ENCODE results near the gene SCIN.
A peak's percentile ranks its signal among the peaks of the same experiment; 100 is the strongest.

Gene SCIN

DNA sequence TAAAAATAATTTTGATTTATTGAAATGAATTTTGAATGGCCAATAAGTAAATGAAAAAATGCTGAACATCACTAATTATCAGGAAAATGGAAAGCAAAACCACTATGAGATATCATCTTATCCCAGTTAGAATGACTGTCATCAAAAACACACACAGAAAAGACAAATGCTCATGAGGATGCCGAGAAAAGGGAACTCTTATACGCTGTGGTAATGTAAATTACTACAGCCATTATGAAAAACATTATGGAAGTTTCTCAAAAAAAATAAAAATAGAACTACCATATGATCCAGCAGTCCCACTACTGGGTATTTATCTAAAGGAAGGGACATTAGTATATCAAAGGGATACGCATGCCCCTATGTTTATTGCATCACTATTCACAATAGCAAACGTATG lies 15.8 kb downstream of the SCIN start:
- H3K79me1 ChIP-seq (ENCODE audit: low read length): peaks cover 6% of the 10 kb centered on the region
- no peaks in the 10 kb centered on the region for H3K79me2 ChIP-seq (ENCODE audit: control insufficient read depth, insufficient read depth, low read length, poor library complexity)
- DNase-seq: no peak
- no peak overlapping the region for H3K27ac ChIP-seq (ENCODE audit: low read depth, low read length)
- H2AFZ ChIP-seq (ENCODE audit: insufficient read depth, low read length, poor library complexity): no peak overlapping the region
- H3K4me1 ChIP-seq (ENCODE audit: control insufficient read depth in 1 of 2, insufficient read depth in 2 of 2, low read length in 2 of 2): peaks cover 0 to 15% of the 10 kb centered on the region in 2 experiments
- no peaks in the 10 kb centered on the region for H3K9me3 ChIP-seq (ENCODE audit: insufficient read depth, low read depth, low read length)
- H3K23ac ChIP-seq (ENCODE audit: low read length): no peak overlapping the region
- H2BK5ac ChIP-seq (ENCODE audit: low read depth, low read length, poor library complexity): no peak overlapping the region
- H2BK120ac ChIP-seq (ENCODE audit: insufficient read depth, low read length, poor library complexity): no peak overlapping the region
- no peaks in the 10 kb centered on the region for H3K36me3 ChIP-seq (ENCODE audit: control insufficient read depth in 1 of 2, insufficient read depth in 2 of 2, low read length in 2 of 2)
- no peak overlapping the region for H2AK5ac ChIP-seq (ENCODE audit: low read length)
- no peak overlapping the region for H3K9ac ChIP-seq (ENCODE audit: low read length)
- H3K14ac ChIP-seq (ENCODE audit: low read length): no peak overlapping the region
- no peak overlapping the region for H2BK12ac ChIP-seq (ENCODE audit: low read length)
- no peaks in the 10 kb centered on the region for H3K27me3 ChIP-seq (ENCODE audit: insufficient read depth, low read length)
- H3K18ac ChIP-seq (ENCODE audit: low read length): no peak overlapping the region
- no CpG with 5 or more reads among the region's 4 CpGs for WGBS (ENCODE audit: extremely low coverage, insufficient coverage, insufficient read length)
- no peak overlapping the region for H3K4me2 ChIP-seq (ENCODE audit: low read length)
- H3K4me3 ChIP-seq (ENCODE audit: low read depth, low read length): no peak overlapping the region
- H3K4ac ChIP-seq (ENCODE audit: low read depth, low read length): no peak overlapping the region
- no peak overlapping the region for H4K8ac ChIP-seq (ENCODE audit: low read depth, low read length)
- H4K91ac ChIP-seq (ENCODE audit: low read depth, low read length): no peak overlapping the region
- H4K12ac ChIP-seq (ENCODE audit: low read depth, low read length): no peak overlapping the region

DNA sequence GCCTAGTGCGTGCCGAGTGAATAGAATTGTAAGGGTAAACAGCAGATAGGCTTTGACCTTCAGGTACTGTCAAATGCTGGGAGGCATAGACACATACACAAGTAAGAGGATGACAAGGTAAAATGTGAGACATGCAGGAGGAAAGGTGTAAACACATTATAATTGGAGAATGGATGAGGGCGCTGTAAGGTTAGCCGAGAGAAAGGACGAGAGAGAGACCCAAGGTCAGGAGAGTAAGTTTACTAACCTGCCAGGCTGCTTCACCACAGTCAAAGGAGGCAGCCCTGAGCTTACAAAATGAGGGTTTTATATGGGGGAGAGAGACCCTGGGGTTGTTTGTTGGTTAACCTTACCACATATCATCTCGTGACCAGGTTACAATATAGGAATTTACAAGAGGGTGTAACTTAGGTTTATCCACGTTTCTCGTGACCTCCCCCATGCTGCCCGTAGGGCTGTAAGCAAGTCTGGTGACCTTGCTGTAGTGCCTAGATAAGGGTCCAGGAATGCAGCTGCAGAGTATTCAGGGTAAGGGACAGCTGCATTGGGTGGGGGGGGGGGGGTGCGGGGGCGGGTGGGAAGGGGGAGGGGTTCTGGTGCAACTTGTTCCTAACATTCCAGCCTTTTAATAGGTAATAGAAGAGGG lies 17.9 kb downstream of the SCIN start:
- Histone ChIP-seq H3K4me3 (ENCODE audit: low read depth, low read length) (no peak overlapping the region), H4K8ac (ENCODE audit: low read depth, low read length) (peak overlapping the region; percentile 37), H3K23ac (ENCODE audit: low read length) (no peak overlapping the region), H3K4me1 (ENCODE audit: control insufficient read depth in 1 of 2, insufficient read depth in 2 of 2, low read length in 2 of 2) (peaks cover 0 to 15% of the 10 kb centered on the region in 2 experiments), H2BK5ac (ENCODE audit: low read depth, low read length, poor library complexity) (peak overlapping the region; percentile 46), H3K79me1 (ENCODE audit: low read length) (peaks cover 6% of the 10 kb centered on the region), H4K91ac (ENCODE audit: low read depth, low read length) (peak overlapping the region; percentile 71), H3K27me3 (ENCODE audit: insufficient read depth, low read length) (no peaks in the 10 kb centered on the region), H2BK120ac (ENCODE audit: insufficient read depth, low read length, poor library complexity) (no peak overlapping the region), H3K14ac (ENCODE audit: low read length) (peak overlapping the region; percentile 27), H3K9me3 (ENCODE audit: insufficient read depth, low read depth, low read length) (no peaks in the 10 kb centered on the region), H3K27ac (ENCODE audit: low read depth, low read length) (no peak overlapping the region), H3K36me3 (ENCODE audit: control insufficient read depth in 1 of 2, insufficient read depth in 2 of 2, low read length in 2 of 2) (no peaks in the 10 kb centered on the region), H2AFZ (ENCODE audit: insufficient read depth, low read length, poor library complexity) (no peak overlapping the region), H3K9ac (ENCODE audit: low read length) (no peak overlapping the region), H3K79me2 (ENCODE audit: control insufficient read depth, insufficient read depth, low read length, poor library complexity) (no peaks in the 10 kb centered on the region), H3K4ac (ENCODE audit: low read depth, low read length) (no peak overlapping the region), H3K18ac (ENCODE audit: low read length) (no peak overlapping the region), H4K12ac (ENCODE audit: low read depth, low read length) (no peak overlapping the region), H2BK12ac (ENCODE audit: low read length) (no peak overlapping the region), H2AK5ac (ENCODE audit: low read length) (peak overlapping the region; percentile 47), H3K4me2 (ENCODE audit: low read length) (no peak overlapping the region)
- no CpG with 5 or more reads among the region's 11 CpGs for WGBS (ENCODE audit: extremely low coverage, insufficient coverage, insufficient read length)
- DNase-seq: peak; percentile 66 to 76

- H3K23ac ChIP-seq (ENCODE audit: low read length): no peak overlapping the region
- no peak overlapping the region for H3K4me3 ChIP-seq (ENCODE audit: low read depth, low read length)
- H3K79me1 ChIP-seq (ENCODE audit: low read length): peaks cover 2% of the 10 kb centered on the region
These were observed 20.0 kb downstream of the SCIN start for GRCh38 chr7:12590559-12590958.

DNA sequence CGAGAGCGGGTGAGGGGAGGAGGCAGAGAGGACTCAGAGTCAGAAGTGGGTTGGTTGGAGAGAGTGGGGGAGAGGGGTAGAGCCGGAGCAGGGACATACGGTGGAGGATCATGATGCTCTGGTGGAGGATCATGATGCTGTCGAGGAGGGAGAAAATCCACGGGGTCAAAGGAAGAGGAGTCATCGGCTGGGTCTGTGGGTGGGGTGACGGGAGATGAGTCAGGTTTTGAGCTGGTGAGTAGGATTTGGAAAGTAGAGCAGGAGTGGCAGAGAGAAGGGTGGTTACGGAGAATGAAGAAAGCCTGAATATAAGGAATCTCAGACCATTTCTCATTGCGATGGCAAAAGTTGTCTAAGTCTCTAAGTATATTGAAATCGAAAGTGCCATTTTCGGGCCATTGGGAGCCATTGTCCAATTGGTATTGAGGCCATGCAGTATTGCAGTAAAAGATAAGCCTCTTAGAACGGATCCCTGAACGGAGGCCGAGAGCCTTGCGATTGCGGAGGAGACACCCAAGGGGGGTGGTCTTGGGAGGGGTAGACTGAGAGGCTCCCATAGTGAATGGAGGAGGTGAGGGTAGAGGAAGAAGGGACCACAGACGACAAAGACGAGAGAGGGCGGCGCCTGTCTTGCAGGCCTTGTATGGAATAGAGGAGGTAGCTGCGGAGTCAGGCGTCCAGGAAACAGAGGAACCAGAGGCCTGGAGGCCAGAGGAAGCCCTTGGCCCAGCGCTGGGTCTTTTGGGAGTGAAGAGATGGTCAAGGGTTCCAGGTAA lies 23.8 kb downstream of the SCIN start:
- Histone ChIP-seq H4K12ac (ENCODE audit: low read depth, low read length) (no peak overlapping the region), H3K4me2 (ENCODE audit: low read length) (no peak overlapping the region), H2BK5ac (ENCODE audit: low read depth, low read length, poor library complexity) (peak overlapping the region; percentile 9), H3K27me3 (ENCODE audit: insufficient read depth, low read length) (no peaks in the 10 kb centered on the region), H3K18ac (ENCODE audit: low read length) (no peak overlapping the region), H3K79me2 (ENCODE audit: control insufficient read depth, insufficient read depth, low read length, poor library complexity) (no peaks in the 10 kb centered on the region), H3K14ac (ENCODE audit: low read length) (no peak overlapping the region), H3K9me3 (ENCODE audit: insufficient read depth, low read depth, low read length) (peaks cover 5% of the 10 kb centered on the region), H4K8ac (ENCODE audit: low read depth, low read length) (no peak overlapping the region), H3K4me1 (ENCODE audit: control insufficient read depth in 1 of 2, insufficient read depth in 2 of 2, low read length in 2 of 2) (no peaks in the 10 kb centered on the region), H3K4me3 (ENCODE audit: low read depth, low read length) (no peak overlapping the region), H2BK120ac (ENCODE audit: insufficient read depth, low read length, poor library complexity) (peak overlapping the region; percentile 64), H3K4ac (ENCODE audit: low read depth, low read length) (no peak overlapping the region), H3K36me3 (ENCODE audit: control insufficient read depth in 1 of 2, insufficient read depth in 2 of 2, low read length in 2 of 2) (no peaks in the 10 kb centered on the region), H2BK12ac (ENCODE audit: low read length) (peak overlapping the region; percentile 23), H3K79me1 (ENCODE audit: low read length) (no peaks in the 10 kb centered on the region), H4K91ac (ENCODE audit: low read depth, low read length) (peak overlapping the region; percentile 52), H3K9ac (ENCODE audit: low read length) (no peak overlapping the region), H2AFZ (ENCODE audit: insufficient read depth, low read length, poor library complexity) (no peak overlapping the region), H2AK5ac (ENCODE audit: low read length) (no peak overlapping the region), H3K27ac (ENCODE audit: low read depth, low read length) (no peak overlapping the region), H3K23ac (ENCODE audit: low read length) (no peak overlapping the region)
- no CpG with 5 or more reads among the region's 24 CpGs for WGBS (ENCODE audit: extremely low coverage, insufficient coverage, insufficient read length)
- no peak for DNase-seq

More at GRCh38 chr7:12590559-12590958, 20.0 kb downstream of the SCIN start:
- Histone ChIP-seq H3K9me3 (ENCODE audit: insufficient read depth, low read depth, low read length) (peaks cover 5% of the 10 kb centered on the region), H3K4me2 (ENCODE audit: low read length) (no peak overlapping the region), H3K27ac (ENCODE audit: low read depth, low read length) (no peak overlapping the region), H3K36me3 (ENCODE audit: control insufficient read depth in 1 of 2, insufficient read depth in 2 of 2, low read length in 2 of 2) (no peaks in the 10 kb centered on the region), H3K9ac (ENCODE audit: low read length) (no peak overlapping the region), H4K12ac (ENCODE audit: low read depth, low read length) (no peak overlapping the region), H3K14ac (ENCODE audit: low read length) (no peak overlapping the region), H2BK12ac (ENCODE audit: low read length) (no peak overlapping the region), H2AFZ (ENCODE audit: insufficient read depth, low read length, poor library complexity) (no peak overlapping the region), H3K4ac (ENCODE audit: low read depth, low read length) (no peak overlapping the region), H3K27me3 (ENCODE audit: insufficient read depth, low read length) (no peaks in the 10 kb centered on the region), H3K18ac (ENCODE audit: low read length) (no peak overlapping the region), H2BK5ac (ENCODE audit: low read depth, low read length, poor library complexity) (no peak overlapping the region), H3K79me2 (ENCODE audit: control insufficient read depth, insufficient read depth, low read length, poor library complexity) (no peaks in the 10 kb centered on the region), H2BK120ac (ENCODE audit: insufficient read depth, low read length, poor library complexity) (no peak overlapping the region), H2AK5ac (ENCODE audit: low read length) (no peak overlapping the region), H4K91ac (ENCODE audit: low read depth, low read length) (no peak overlapping the region), H4K8ac (ENCODE audit: low read depth, low read length) (no peak overlapping the region), H3K4me1 (ENCODE audit: control insufficient read depth in 1 of 2, insufficient read depth in 2 of 2, low read length in 2 of 2) (peaks cover 0 to 10% of the 10 kb centered on the region in 2 experiments)
- no peak for DNase-seq
- WGBS (ENCODE audit: extremely low coverage, insufficient coverage, insufficient read length): no CpG with 5 or more reads among the region's 7 CpGs

Data from trophoblast cell (in vitro differentiated cells and primary cell).